HepG2 (cell line): ENCODE measurements around the gene PXMP2. TPM values are rescaled to one million over a fixed set of nuclear protein-coding genes. Genes with fewer than 3 reads are reported as not detected.

Source experiments
- ATAC-seq: fragments of 200-7000 bp; cut with Tn5 transposase; 3 replicates; pipeline ENCODE4 v1.9.1; 2020; ENCODE audit warnings: mild to moderate bottlenecking, moderate library complexity
- BruUV-seq: library from RNA; stranded (reverse); fragments of 400-500 nt; replicated peaks from 2 replicates; lab custom pipeline; 2021; lab: Mats Ljungman, UMichigan
- CTCF ChIA-PET: fragments of 300-600 bp; formaldehyde crosslinking; extraction: SDS; loops from one replicate; lab custom pipeline; 2021; ENCODE audit warnings: low total read pairs, inconsistent platforms, low intra/inter-chr PET ratio; lab: Yijun Ruan, JAX
- POLR2A ChIA-PET: fragments of 350-600 bp; sonication (Branson Sonifier 250); formaldehyde crosslinking; loops from one replicate; lab custom pipeline; 2020; ENCODE audit warnings: antibody characterized with exemption, inconsistent platforms; lab: Yijun Ruan, JAX
- DNase-seq: peaks from one replicate; pipeline ENCODE4 v3.0.0-alpha.2; 2015; ENCODE audit warnings: low spot score
- FAIRE-seq: peaks from 3 replicates; lab custom pipeline; 2011; peaks lifted over from hg19 to GRCh38; lab: Jason Lieb, UNC
- H2AFZ ChIP-seq: one replicate; pipeline ENCODE4 v1.6.1; 2011; ENCODE audit warnings: low read length, inconsistent platforms
- H3K27ac ChIP-seq: fragments of 300-600 bp; 3 replicates; pipeline ENCODE4 v1.8.0; 2011; ENCODE audit warnings: mixed run types, mild to moderate bottlenecking, mixed read lengths, low read length, inconsistent platforms; ENCODE audit not compliant: insufficient read depth; ENCODE audit errors: extremely low read length
- H3K27me3 ChIP-seq, 2 experiments: fragments of 200-600 bp in 1 of 2; 2 replicates in 1 of 2; 3 replicates in 1 of 2; pipeline versions ENCODE4 v1.6.0 to v1.8.0; 2011; ENCODE audit warnings: low read length in 2 of 2, mild to moderate bottlenecking in 2 of 2, moderate library complexity in 2 of 2, inconsistent platforms in 1 of 2; ENCODE audit not compliant: insufficient read depth in 2 of 2, control insufficient read depth in 1 of 2
- H3K36me3 ChIP-seq, 2 experiments: fragments of 200-600 bp in 1 of 2; replicated peaks in 1 of 2; 2 replicates in 1 of 2; 3 replicates in 1 of 2; pipeline versions ENCODE4 v1.5.1 to v1.8.0; 2011; ENCODE audit warnings: low read length in 2 of 2, inconsistent platforms in 1 of 2; ENCODE audit not compliant: insufficient read depth in 2 of 2, control insufficient read depth in 1 of 2
- H3K4me1 ChIP-seq: 2 replicates; pipeline ENCODE4 v1.5.1; 2012; ENCODE audit warnings: low read length, inconsistent platforms; ENCODE audit not compliant: insufficient read depth
- H3K4me2 ChIP-seq: 2 replicates; pipeline ENCODE4 v1.6.0; 2011; ENCODE audit warnings: low read depth, low read length, inconsistent platforms
- H3K4me3 ChIP-seq, 3 experiments: fragments of 200-600 bp in 1 of 3; sonication (generic), shearing (Covaris generic) in 1 of 3; replicated peaks in 1 of 3; 2 replicates each; pipeline ENCODE4 v1.5.1; 2011 to 2016; ENCODE audit warnings: low read length in 3 of 3, inconsistent platforms in 2 of 3, low read depth in 2 of 3, mild to moderate bottlenecking in 2 of 3, control low read depth in 1 of 3, mixed read lengths in 1 of 3; ENCODE audit not compliant: insufficient read depth in 1 of 3
- H3K79me2 ChIP-seq: one replicate; pipeline ENCODE4 v1.6.1; 2011; ENCODE audit warnings: low read length, inconsistent platforms; ENCODE audit not compliant: insufficient read depth
- H3K9ac ChIP-seq: 2 replicates; pipeline ENCODE4 v1.6.0; 2011; ENCODE audit warnings: mild to moderate bottlenecking, low read depth, low read length, inconsistent platforms; ENCODE audit not compliant: insufficient read depth
- H3K9me3 ChIP-seq: 2 replicates; pipeline ENCODE4 v1.5.1; 2012; ENCODE audit warnings: mild to moderate bottlenecking, low read length
- H4K20me1 ChIP-seq: 2 replicates; pipeline ENCODE4 v1.6.0; 2011; ENCODE audit warnings: inconsistent platforms, mild to moderate bottlenecking, low read length, moderate library complexity; ENCODE audit not compliant: insufficient read depth
- E2F5 ChIP-seq: sonication (generic); formaldehyde crosslinking; conservative IDR thresholded peaks from 2 replicates; pipeline ENCODE4 v1.4.0; 2020; ENCODE audit warnings: missing genetic modification reagents
- FIP1L1 ChIP-seq: fragments of 200-400 bp; formaldehyde crosslinking; IDR thresholded peaks from 2 replicates; pipeline ENCODE4 v1.6.1; 2018; ENCODE audit warnings: low read depth, mild to moderate bottlenecking, low read length, moderate library complexity, borderline replicate concordance; ENCODE audit not compliant: insufficient read depth
- KAT7 ChIP-seq: IDR thresholded peaks from 2 replicates; pipeline ENCODE4 v1.6.1; 2018; ENCODE audit warnings: borderline replicate concordance, missing compliant biosample characterization
- KDM4B ChIP-seq: sonication (generic); formaldehyde crosslinking; IDR thresholded peaks from 2 replicates; pipeline ENCODE4 v1.4.0; 2020; ENCODE audit warnings: missing genetic modification reagents
- KDM6A ChIP-seq: IDR thresholded peaks from 2 replicates; pipeline ENCODE4 v1.6.1; 2016; ENCODE audit warnings: low read depth
- MXD1 ChIP-seq: sonication (generic); formaldehyde crosslinking; IDR thresholded peaks from 2 replicates; pipeline ENCODE4 v1.4.0; 2020; ENCODE audit warnings: mild to moderate bottlenecking, missing genetic modification reagents
- NFE2L1 ChIP-seq: sonication (generic); formaldehyde crosslinking; IDR thresholded peaks from 2 replicates; pipeline ENCODE4 v1.4.0; 2020; ENCODE audit warnings: missing genetic modification reagents, mild to moderate bottlenecking, borderline replicate concordance
- PCBP2 ChIP-seq: fragments of 200-400 bp; formaldehyde crosslinking; optimal IDR thresholded peaks from 2 replicates; pipeline ENCODE3; 2018; ENCODE audit warnings: low read length, low read depth; ENCODE audit not compliant: poor library complexity, severe bottlenecking
- ZBTB8A ChIP-seq: sonication (generic); formaldehyde crosslinking; IDR thresholded peaks from 2 replicates; pipeline ENCODE4 v1.4.0; 2020; ENCODE audit warnings: mild to moderate bottlenecking, low read depth, missing genetic modification reagents, borderline replicate concordance
- ZHX2 ChIP-seq, 2 experiments: sonication (generic) in 1 of 2; formaldehyde crosslinking in 1 of 2; IDR thresholded peaks; 2 replicates each; pipeline versions ENCODE4 v1.6.1 to v1.9.0; 2014 to 2022; ENCODE audit warnings: antibody characterized with exemption in 1 of 2, borderline replicate concordance in 1 of 2, inconsistent platforms in 1 of 2, low read depth in 1 of 2, missing genetic modification reagents in 1 of 2
- ZMYM4 ChIP-seq: sonication (generic); formaldehyde crosslinking; IDR thresholded peaks from 2 replicates; pipeline ENCODE4 v1.8.1; 2023; ENCODE audit warnings: mild to moderate bottlenecking, missing genetic modification reagents
- ZNF501 ChIP-seq: sonication (generic); formaldehyde crosslinking; IDR thresholded peaks from 2 replicates; pipeline ENCODE4 v1.5.1; 2020; ENCODE audit warnings: mild to moderate bottlenecking, moderate library complexity, missing genetic modification reagents
- ZNF777 ChIP-seq: sonication (generic); formaldehyde crosslinking; IDR thresholded peaks from 2 replicates; pipeline ENCODE4 v1.4.0; 2020; ENCODE audit warnings: missing genetic modification reagents
- ZNF883 ChIP-seq: sonication (generic); formaldehyde crosslinking; IDR thresholded peaks from 2 replicates; pipeline ENCODE4 v1.5.1; 2020; ENCODE audit warnings: mild to moderate bottlenecking, missing genetic modification reagents; ENCODE audit errors: not compliant biosample characterization
- WGBS: methylation state at CpG from one replicate; pipeline ENCODE4 v1.1.6; 2017; ENCODE audit warnings: low lambda C conversion rate; 5-methylcytosine and 5-hydroxymethylcytosine counted together
- in situ Hi-C: cut with HindIII; loops from 2 replicates; pipeline ENCODE4 v1.10.0; 2017; ENCODE audit warnings: low pct_unique_long_range_greater_than_20kb; ENCODE audit not compliant: extremely low pct_ligation_motif_present
- intact Hi-C: fragments of 100-400 bp; cut with micrococcal nuclease; formaldehyde crosslinking; loops from one replicate; pipeline ENCODE4 v1.10.0; 2022; ENCODE audit not compliant: unreplicated experiment
- polyA plus RNA-seq, 8 experiments: library from polyadenylated mRNA; depleted of rRNA in 3 of 8; stranded (reverse) in 7 of 8; unstranded in 1 of 8; fragments of >200 nt; fragmentation: Illumina TruSeq in 4 of 8; extraction: Trizol in 4 of 8; gene quantifications; 2 replicates each; pipeline versions ENCODE4 v1.2.1 to v1.2.3, GENCODE V29; 2011 to 2016; ENCODE audit warnings: low read depth in 4 of 8, missing spikeins in 1 of 8, mixed read lengths in 1 of 8; ENCODE audit not compliant: insufficient read depth in 1 of 8
- total RNA-seq, 5 experiments: library from RNA; depleted of rRNA; stranded (reverse); fragments of >200 nt; fragmentation: Illumina TruSeq; extraction: Trizol; gene quantifications; 2 replicates each; pipeline ENCODE4 v1.2.3, GENCODE V29; 2016; ENCODE audit warnings: low read depth in 1 of 5

PXMP2 gene
- total and polyA plus RNA-seq, 2 of the 13 experiments (the other 11 are each of a cell fraction or from before 2014, with no cell fraction given) = 25.5 to 42.9 TPM

GRCh38 chr12:132739600-132740312, 52.4 kb downstream of the PXMP2 start:
- Histone ChIP-seq H3K27me3 (no peaks in the 10 kb centered on the region), H3K36me3 (peaks cover 41 to 82% of the 10 kb centered on the region in 2 experiments), H4K20me1 (no peaks in the 10 kb centered on the region), H2AFZ (no peak overlapping the region), H3K9ac (no peak overlapping the region), H3K4me2 (no peak overlapping the region), H3K4me3 (no peak overlapping the region), H3K27ac (no peak overlapping the region), H3K4me1 (no peaks in the 10 kb centered on the region), H3K9me3 (no peaks in the 10 kb centered on the region), H3K79me2 (peaks cover 10% of the 10 kb centered on the region)
- 95% methylated on average over 19 of the region's 19 CpGs for WGBS
- intact Hi-C loops = no loop called here
- in situ Hi-C loops = no loop called here
- POLR2A ChIA-PET = no interaction called here
- no TSS peak for BruUV-seq
- no peak for FAIRE-seq
- ATAC-seq = no peak
- DNase-seq = no peak
- CTCF ChIA-PET = no interaction called here
- no peak for TF ChIP-seq ZNF777 (CRISPR knock-in tag)
- no peak for TF ChIP-seq FIP1L1
- TF ChIP-seq MXD1 (CRISPR knock-in tag) = no peak
- no peak for TF ChIP-seq E2F5 (CRISPR knock-in tag)
- no peak for TF ChIP-seq ZMYM4 (CRISPR knock-in tag)
- TF ChIP-seq NFE2L1 = no peak
- TF ChIP-seq KDM6A = no peak
- no peak for TF ChIP-seq ZBTB8A (CRISPR knock-in tag)
- no peak for TF ChIP-seq ZNF883 (CRISPR knock-in tag)
- no peak for TF ChIP-seq KDM4B (CRISPR knock-in tag)
- no peak for TF ChIP-seq ZNF501 (CRISPR knock-in tag)
- TF ChIP-seq KAT7 (CRISPR knock-in tag) = no peak
- TF ChIP-seq ZHX2 (IDR thresholded peaks at IDR 0.05; ENCODE audit: low read depth) = no peak
- TF ChIP-seq ZHX2 (CRISPR knock-in tag; IDR thresholded peaks at IDR 0.05; ENCODE audit: borderline replicate concordance) = no peak
- TF ChIP-seq PCBP2 = no peak
